ENCODE data around the gene ENTHD1.

The ENTHD1 gene

DNA sequence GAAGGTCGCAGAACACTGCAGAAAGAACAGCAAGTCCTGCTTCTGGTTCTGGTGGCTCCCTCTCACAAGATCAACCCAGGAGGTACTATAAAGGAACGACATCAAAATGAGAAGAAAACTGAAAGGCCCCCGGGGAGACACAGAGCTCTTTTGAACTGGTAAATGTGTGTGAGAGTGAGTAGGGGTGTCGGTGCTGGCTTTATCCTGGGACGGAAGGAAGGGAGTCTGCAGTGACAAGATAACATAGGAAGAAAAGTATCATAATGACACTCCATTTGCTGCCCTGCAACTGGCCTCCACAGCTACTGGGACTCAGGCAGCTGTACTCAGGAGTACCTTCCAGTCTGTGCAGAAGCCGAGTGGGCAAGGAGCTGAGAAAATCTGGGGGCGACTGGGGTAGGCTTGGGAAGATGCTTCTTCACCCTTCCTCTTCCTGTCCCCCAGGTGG, 60.9 kb downstream of the ENTHD1 start:
- peak overlapping the region; percentile 7 for H3K4me3 Mint-ChIP-seq
- H3K27me3 Mint-ChIP-seq (ENCODE audit: low read depth) = peaks cover 63% of the 10 kb centered on the region
- H3K4me1 Mint-ChIP-seq (ENCODE audit: low read depth) = peaks cover 9% of the 10 kb centered on the region
- H3K27ac Mint-ChIP-seq = no peak overlapping the region
- DNase-seq (ENCODE audit: low spot score) = no peak
- H3K9me3 Mint-ChIP-seq = no peaks in the 10 kb centered on the region
- no peaks in the 10 kb centered on the region for H3K36me3 Mint-ChIP-seq (ENCODE audit: low read depth)

DNA sequence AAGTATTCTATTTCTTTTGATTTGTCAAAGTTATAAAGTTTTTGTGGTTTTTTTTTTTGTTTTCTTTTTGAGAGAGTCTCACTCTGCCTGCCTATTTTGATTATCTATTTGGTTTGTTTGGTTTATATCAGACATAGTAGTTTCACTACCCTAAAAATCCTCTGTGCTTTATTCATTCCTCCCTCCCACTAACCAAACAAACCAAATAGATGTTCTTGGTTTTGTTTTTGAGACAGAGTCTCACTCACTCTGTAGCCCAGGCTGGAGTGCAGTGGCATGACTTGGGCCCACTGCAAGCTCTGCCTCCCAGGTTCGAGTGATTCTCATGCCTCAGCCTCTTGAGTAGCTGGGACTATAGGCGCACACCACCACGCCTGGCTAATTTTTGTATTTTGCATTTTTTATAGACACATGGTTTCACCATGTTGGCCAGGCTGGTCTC, 67.9 kb downstream of the ENTHD1 start:
- DNase-seq (ENCODE audit: low spot score) = peak; percentile 29
- H3K27ac Mint-ChIP-seq = peak overlapping the region; percentile 18
- H3K4me3 Mint-ChIP-seq = no peak overlapping the region
- H3K9me3 Mint-ChIP-seq = no peaks in the 10 kb centered on the region
- H3K27me3 Mint-ChIP-seq (ENCODE audit: low read depth) = peaks cover 38% of the 10 kb centered on the region
- peaks cover 17% of the 10 kb centered on the region for H3K4me1 Mint-ChIP-seq (ENCODE audit: low read depth)
- no peaks in the 10 kb centered on the region for H3K36me3 Mint-ChIP-seq (ENCODE audit: low read depth)

DNA sequence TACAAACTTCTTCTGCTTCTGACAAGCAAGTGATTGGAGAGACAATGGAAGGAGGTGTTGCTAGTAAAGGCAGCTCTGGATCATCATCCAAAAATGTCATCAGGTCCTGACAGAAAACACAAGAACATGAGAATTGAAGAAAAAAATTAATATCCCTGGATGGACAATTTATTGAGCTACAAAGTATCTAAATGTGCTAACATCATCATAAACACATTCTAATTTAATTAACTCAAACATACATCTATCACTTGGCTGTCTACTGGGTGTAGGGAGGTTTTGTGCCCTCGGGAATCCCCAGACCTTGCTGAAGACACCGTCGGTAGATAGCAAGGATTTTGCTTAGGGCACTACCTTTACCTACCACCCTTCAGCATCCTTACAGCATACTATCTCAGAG, 72.6 kb downstream of the ENTHD1 start:
- no peak overlapping the region for H3K4me3 Mint-ChIP-seq
- no peaks in the 10 kb centered on the region for H3K9me3 Mint-ChIP-seq
- no peak overlapping the region for H3K27ac Mint-ChIP-seq
- peaks cover 14% of the 10 kb centered on the region for H3K4me1 Mint-ChIP-seq (ENCODE audit: low read depth)
- no peaks in the 10 kb centered on the region for H3K36me3 Mint-ChIP-seq (ENCODE audit: low read depth)
- DNase-seq (ENCODE audit: low spot score) = no peak
- H3K27me3 Mint-ChIP-seq (ENCODE audit: low read depth) = peaks cover 50% of the 10 kb centered on the region

DNA sequence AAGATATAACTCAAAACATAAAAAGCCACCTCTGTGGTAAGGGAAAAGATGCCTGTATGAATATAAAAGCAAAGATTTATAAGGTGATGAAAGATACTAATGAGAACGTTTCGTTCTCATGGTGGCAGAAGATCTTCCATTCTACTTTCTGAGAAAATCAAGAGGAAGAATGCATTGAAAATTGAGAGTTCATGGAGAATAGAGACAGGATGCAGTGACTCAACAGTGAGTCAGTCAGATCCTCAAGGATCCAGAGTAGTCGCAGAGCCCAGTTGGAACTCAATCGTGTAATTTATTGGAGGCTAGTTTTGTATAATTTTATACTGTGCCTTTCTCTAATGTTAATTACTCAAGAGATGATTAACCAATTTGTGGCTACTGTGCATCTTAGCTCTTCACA, 73.3 kb downstream of the ENTHD1 start:
- Mint-ChIP-seq H3K36me3 (ENCODE audit: low read depth) (no peaks in the 10 kb centered on the region), H3K9me3 (no peaks in the 10 kb centered on the region), H3K27ac (no peak overlapping the region), H3K4me3 (no peak overlapping the region), H3K27me3 (ENCODE audit: low read depth) (peaks cover 53% of the 10 kb centered on the region), H3K4me1 (ENCODE audit: low read depth) (peaks cover 6% of the 10 kb centered on the region)
- DNase-seq (ENCODE audit: low spot score) = no peak

DNA sequence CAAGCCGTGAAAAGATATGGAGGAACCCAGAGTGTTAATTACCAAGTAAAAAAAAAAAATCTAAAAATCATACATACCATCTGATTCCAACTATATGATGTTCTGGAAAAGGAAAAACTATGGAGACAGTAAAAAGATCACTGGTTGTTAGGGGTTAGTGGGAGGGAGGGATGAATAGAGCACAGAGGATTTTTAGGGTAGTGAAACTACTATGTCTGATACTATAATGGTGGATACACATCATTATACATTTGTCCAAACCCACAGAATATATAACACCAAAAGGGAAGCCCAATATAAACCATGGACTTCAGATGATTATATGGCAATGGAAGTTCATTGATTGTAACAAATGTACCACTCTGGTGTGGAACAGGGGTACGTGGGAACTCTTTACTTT, 74.1 kb downstream of the ENTHD1 start:
- peaks cover 3% of the 10 kb centered on the region for H3K4me1 Mint-ChIP-seq (ENCODE audit: low read depth)
- H3K27me3 Mint-ChIP-seq (ENCODE audit: low read depth) = peaks cover 52% of the 10 kb centered on the region
- H3K36me3 Mint-ChIP-seq (ENCODE audit: low read depth) = no peaks in the 10 kb centered on the region
- no peak for DNase-seq (ENCODE audit: low spot score)
- no peaks in the 10 kb centered on the region for H3K9me3 Mint-ChIP-seq
- no peak overlapping the region for H3K27ac Mint-ChIP-seq
- no peak overlapping the region for H3K4me3 Mint-ChIP-seq

DNA sequence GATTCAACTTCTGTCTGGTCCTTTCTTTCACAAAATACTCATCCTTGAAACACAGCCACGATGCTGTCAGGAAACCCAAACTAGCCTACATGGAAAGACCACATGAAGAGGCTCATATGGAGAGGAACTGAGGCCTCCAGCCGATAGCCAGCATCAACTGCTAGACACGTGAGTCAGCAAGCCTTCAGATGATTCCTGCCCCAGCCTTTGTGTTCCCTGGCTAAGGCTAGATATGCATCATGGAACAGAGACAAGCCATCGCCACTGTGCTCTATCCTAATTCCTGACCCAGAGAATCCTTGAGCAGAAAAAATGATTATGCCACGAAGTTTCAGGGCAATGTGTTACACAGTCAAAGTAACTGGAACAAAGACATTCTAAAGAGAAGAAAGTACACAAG, 75.5 kb downstream of the ENTHD1 start:
- no peak overlapping the region for H3K27ac Mint-ChIP-seq
- H3K9me3 Mint-ChIP-seq = no peaks in the 10 kb centered on the region
- H3K4me3 Mint-ChIP-seq = no peak overlapping the region
- peaks cover 2% of the 10 kb centered on the region for H3K4me1 Mint-ChIP-seq (ENCODE audit: low read depth)
- peaks cover 52% of the 10 kb centered on the region for H3K27me3 Mint-ChIP-seq (ENCODE audit: low read depth)
- no peak for DNase-seq (ENCODE audit: low spot score)
- H3K36me3 Mint-ChIP-seq (ENCODE audit: low read depth) = no peaks in the 10 kb centered on the region

DNA sequence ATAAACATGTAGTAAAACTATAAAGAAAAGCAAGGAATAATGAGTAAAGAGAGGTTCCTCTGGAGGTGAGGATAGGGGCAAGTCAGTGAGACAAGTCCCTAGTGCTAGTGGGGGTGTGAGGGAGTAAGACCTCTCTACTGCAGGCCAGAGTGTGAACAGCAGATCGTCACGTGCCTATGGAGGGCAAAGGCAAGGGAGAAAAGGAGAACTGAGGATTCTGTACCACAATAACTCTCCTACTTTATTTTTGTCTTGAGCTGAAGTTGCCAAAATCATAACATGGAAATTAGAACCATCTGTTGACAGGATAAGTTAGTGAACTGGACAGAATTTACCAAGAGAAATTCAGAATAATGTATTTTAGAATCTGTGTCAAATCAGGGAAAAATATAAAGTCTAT, 77.6 kb downstream of the ENTHD1 start:
- Mint-ChIP-seq H3K4me1 (ENCODE audit: low read depth) (peaks cover 2% of the 10 kb centered on the region), H3K4me3 (no peak overlapping the region), H3K36me3 (ENCODE audit: low read depth) (no peaks in the 10 kb centered on the region), H3K9me3 (no peaks in the 10 kb centered on the region), H3K27me3 (ENCODE audit: low read depth) (peaks cover 42% of the 10 kb centered on the region), H3K27ac (no peak overlapping the region)
- no peak for DNase-seq (ENCODE audit: low spot score)

DNA sequence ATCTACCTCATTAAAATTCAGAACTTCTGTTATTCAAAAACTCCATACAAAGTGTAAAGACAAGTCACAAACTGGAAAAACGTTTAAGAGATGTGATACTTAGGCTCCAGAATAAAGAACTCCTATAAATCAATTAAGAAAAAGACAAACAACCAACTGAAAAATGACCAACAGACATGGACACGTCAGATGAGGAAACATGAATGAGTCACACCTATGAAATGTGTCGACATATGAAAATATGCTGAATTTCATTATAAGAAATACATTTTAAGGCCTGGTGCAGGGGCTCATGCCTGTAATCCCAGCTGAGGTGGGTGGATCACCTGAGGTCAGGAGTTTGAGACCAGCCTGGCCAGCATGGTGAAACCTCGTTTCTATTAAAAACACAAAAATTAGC, 78.7 kb downstream of the ENTHD1 start:
- Mint-ChIP-seq H3K4me1 (ENCODE audit: low read depth) (peaks cover 4% of the 10 kb centered on the region), H3K36me3 (ENCODE audit: low read depth) (no peaks in the 10 kb centered on the region), H3K9me3 (no peaks in the 10 kb centered on the region), H3K4me3 (no peak overlapping the region), H3K27ac (no peak overlapping the region), H3K27me3 (ENCODE audit: low read depth) (peaks cover 33% of the 10 kb centered on the region)
- no peak for DNase-seq (ENCODE audit: low spot score)

DNA sequence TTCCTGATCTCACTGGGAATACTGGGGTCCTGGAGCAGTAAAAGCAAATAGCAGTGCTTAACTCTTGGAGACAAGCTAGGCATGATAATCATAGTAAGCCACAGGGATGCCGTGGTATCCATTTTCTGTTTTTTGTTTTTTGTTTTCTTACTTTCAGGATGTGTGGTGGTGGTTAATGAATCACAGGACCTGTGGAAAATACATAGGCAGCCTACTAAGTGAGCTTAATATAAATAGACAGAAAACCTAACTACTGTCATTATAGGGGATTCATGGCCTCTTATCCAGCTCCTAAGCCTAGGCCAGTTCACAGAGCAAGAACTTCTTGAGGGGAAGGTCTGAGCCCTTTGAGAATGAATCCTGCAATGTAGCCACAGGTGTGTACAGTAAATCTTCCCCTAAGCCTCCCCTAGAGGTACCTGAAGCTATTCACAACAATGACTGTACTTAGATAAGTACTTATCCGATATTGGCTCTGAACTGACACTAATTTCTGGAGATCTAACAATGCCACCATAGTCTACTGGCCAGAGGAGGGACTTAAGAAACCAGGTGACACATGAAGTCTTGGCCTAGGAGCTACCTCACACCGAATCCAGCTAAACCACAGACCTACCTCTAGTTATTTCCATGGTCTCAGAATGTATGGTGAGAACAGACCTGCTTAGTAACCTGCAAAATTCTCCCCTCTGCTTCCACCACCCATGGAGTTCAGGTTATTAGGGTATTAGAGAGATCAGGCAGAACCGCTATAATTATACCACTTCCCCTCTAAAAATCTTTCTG, 83.6 kb downstream of the ENTHD1 start:
- DNase-seq (ENCODE audit: low spot score) = no peak
- Mint-ChIP-seq H3K4me1 (ENCODE audit: low read depth) (peaks cover 28% of the 10 kb centered on the region), H3K4me3 (no peak overlapping the region), H3K36me3 (ENCODE audit: low read depth) (no peaks in the 10 kb centered on the region), H3K27ac (no peak overlapping the region), H3K9me3 (no peaks in the 10 kb centered on the region), H3K27me3 (ENCODE audit: low read depth) (peaks cover 14% of the 10 kb centered on the region)

DNA sequence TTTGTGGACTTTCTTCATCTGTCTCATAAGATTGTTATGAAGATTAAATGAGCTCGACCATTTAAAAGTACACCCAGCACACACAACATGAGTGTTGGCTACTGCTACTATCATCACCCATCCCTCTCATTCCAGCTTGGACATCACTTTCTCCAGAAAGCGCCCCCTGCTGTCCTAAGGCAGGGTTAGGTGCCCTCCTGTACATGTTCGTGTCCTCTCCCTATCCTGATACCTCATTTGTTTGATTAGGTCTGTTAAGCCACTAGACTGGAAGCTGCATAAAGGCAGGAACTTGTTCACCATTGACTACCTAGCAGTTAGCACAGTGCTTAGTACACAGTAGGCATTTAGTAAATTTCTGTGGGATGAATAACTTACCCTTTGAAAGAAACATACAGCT, 85.5 kb downstream of the ENTHD1 start:
- Mint-ChIP-seq H3K27ac (no peak overlapping the region), H3K27me3 (ENCODE audit: low read depth) (peaks cover 17% of the 10 kb centered on the region), H3K4me3 (no peak overlapping the region), H3K36me3 (ENCODE audit: low read depth) (no peaks in the 10 kb centered on the region), H3K4me1 (ENCODE audit: low read depth) (peaks cover 28% of the 10 kb centered on the region), H3K9me3 (no peaks in the 10 kb centered on the region)
- no peak for DNase-seq (ENCODE audit: low spot score)

DNA sequence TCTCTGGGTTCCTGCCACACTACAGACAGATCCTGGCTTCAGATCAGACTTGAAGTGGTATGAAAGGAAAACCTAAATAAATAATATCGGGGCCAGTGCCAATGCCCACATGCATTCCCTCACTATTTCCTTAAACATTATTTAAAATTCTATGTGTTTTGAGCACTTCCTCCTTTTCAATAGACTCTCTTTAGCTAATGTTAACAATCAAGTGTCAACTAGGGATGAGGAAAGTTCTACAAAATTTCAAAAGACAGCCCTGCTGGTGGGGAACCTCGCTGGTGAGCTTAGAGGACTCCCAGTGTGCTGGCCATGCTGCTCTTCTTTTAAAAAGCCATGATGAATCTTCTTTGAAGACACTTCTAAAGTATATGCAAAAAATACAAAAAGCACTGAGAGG, 87.5 kb downstream of the ENTHD1 start:
- Mint-ChIP-seq H3K27ac (no peak overlapping the region), H3K9me3 (no peaks in the 10 kb centered on the region), H3K4me3 (no peak overlapping the region), H3K27me3 (ENCODE audit: low read depth) (peaks cover 26% of the 10 kb centered on the region), H3K4me1 (ENCODE audit: low read depth) (peaks cover 28% of the 10 kb centered on the region), H3K36me3 (ENCODE audit: low read depth) (no peaks in the 10 kb centered on the region)
- no peak for DNase-seq (ENCODE audit: low spot score)

DNA sequence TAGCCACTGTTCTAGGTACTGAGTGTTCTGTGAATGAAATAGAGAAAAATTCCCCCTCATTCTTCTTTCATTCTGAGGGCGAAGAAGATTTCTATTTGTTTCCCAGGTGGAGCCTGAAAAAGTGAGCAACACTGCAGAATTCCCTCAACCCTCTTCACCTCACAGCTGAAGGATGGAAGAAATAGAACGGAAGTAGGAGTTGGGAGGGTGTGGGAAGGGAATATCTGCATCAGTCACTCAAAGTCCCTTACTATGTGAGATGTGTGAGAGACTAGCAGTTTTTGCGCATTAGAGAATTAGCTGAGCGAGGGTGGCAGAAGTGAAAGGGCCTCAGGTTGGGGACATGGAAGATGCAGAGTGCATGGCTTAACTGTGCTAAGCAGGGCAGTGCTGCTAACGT, 88.4 kb downstream of the ENTHD1 start:
- Mint-ChIP-seq H3K9me3 (peaks cover 7% of the 10 kb centered on the region), H3K27me3 (ENCODE audit: low read depth) (peaks cover 32% of the 10 kb centered on the region), H3K27ac (no peak overlapping the region), H3K4me3 (no peak overlapping the region), H3K36me3 (ENCODE audit: low read depth) (no peaks in the 10 kb centered on the region), H3K4me1 (ENCODE audit: low read depth) (peaks cover 30% of the 10 kb centered on the region)
- DNase-seq (ENCODE audit: low spot score) = no peak

DNA sequence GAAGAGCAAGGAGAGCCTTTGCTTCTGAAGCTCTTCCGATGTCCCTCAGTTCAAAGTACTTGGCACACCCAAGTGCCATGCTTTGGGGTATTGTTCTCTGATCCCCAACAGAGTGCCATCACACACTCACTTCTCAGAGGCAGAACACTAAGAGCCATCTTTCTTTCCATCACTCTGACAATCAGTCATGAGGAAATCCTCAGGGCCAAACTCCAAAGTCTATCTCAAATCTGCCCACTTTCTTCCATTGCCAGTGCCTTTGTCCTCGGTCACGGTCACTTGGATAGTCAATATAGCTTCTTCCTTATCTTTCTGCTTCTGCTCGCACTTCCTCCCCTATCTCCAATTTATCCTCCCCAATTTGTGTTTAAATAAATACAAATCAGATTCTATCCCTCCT, 90.9 kb downstream of the ENTHD1 start:
- no peak overlapping the region for H3K27ac Mint-ChIP-seq
- H3K36me3 Mint-ChIP-seq (ENCODE audit: low read depth) = peaks cover 5% of the 10 kb centered on the region
- no peak overlapping the region for H3K4me3 Mint-ChIP-seq
- H3K9me3 Mint-ChIP-seq = peaks cover 24% of the 10 kb centered on the region
- peaks cover 33% of the 10 kb centered on the region for H3K27me3 Mint-ChIP-seq (ENCODE audit: low read depth)
- peaks cover 20% of the 10 kb centered on the region for H3K4me1 Mint-ChIP-seq (ENCODE audit: low read depth)
- no peak for DNase-seq (ENCODE audit: low spot score)

DNA sequence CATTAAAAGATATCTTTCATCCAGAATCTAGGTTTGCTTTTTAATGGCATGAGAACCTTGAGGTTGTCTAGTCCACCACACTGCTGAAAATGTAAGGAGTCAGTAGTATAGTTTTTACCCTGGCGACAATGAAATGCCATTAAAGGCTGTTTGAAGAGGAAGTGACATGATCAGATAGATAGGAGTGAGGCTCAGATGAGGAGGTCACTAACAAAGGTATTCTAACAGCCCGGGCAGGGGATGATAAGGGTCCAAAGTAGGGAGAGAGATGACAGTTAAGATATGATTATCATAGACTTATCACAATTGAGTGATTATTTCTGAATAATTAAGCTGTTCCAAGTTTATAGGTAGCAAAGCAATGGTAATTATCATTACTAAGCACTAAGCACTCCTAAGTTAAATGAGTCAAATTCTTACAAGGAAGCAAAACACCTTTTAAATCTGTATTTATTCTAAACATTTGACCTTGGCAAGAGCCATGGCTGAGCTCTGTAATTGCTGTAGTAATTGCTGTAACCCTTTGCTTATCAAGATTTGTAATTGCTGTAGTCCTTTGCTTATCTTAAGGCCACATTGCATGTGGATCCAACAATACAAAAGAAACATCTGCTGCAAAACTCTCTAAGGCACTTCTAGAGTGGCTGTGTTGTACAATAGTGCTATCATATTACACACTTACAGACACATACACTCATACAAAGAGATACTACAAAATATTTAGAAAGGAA, 92.6 kb downstream of the ENTHD1 start:
- Mint-ChIP-seq H3K27me3 (ENCODE audit: low read depth) (peaks cover 38% of the 10 kb centered on the region), H3K36me3 (ENCODE audit: low read depth) (peaks cover 10% of the 10 kb centered on the region), H3K9me3 (peaks cover 40% of the 10 kb centered on the region), H3K4me3 (no peak overlapping the region), H3K4me1 (ENCODE audit: low read depth) (peaks cover 14% of the 10 kb centered on the region), H3K27ac (no peak overlapping the region)
- no peak for DNase-seq (ENCODE audit: low spot score)

Data from T-helper 2 cell treated with Interferon-gamma antibody and Interleukin-4, amounts not matched to agents 5 μg/mL and 100 μg/mL, for 36 hours (primary cell).